Measurements from ENCODE around the gene MICU1. TPM values are rescaled to one million over a fixed set of nuclear protein-coding genes. Genes with fewer than 3 reads are reported as not detected.

MICU1 gene
- total and polyA plus RNA-seq, 2 donors from 2014 or later: 46.3 to 89.9 TPM

DNA sequence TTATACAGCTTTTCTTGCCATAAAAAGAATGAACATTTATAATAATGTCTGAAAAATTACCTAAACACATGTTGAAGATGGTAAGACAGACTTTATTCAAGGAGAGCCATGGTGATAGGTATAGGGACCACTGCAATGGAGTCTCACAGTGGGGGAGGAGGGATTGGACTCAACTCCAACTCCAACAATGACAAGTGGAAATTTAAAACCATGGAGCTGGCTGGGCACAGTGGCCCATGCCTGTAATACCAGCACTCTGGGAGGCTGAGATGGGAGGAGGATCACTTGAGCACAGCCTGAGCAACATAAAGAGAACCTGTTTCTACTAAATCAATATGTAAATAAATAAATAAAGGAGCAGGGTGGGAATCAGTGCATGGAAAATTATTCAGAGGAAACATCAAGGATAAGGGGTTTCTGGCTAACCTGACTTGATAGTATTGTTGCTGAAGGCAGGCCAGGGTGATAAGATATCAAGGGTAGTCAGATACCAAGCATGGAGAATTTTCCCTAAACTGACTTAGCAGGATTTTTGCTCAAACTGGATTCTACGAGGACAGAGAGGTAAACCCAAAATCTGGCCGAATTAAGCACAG is 19.5 kb upstream of the MICU1 start:
- Histone ChIP-seq H3K36me3 (ENCODE audit: control insufficient read depth in 2 of 3, insufficient read depth in 3 of 3, low read length in 3 of 3) (no peaks in the 10 kb centered on the region), H3K27ac (ENCODE audit: low read depth in 2 of 2, low read length in 2 of 2) (no peak overlapping the region), H3K27me3 (ENCODE audit: control insufficient read depth, insufficient read depth, low read length) (no peaks in the 10 kb centered on the region), H3K9ac (ENCODE audit: low read length in 3 of 3) (no peak overlapping the region), H3K4me3 (ENCODE audit: low read length in 3 of 3) (no peak overlapping the region), H3K4me1 (ENCODE audit: control insufficient read depth in 2 of 3, insufficient read depth in 2 of 3, low read depth in 1 of 3, low read length in 3 of 3) (no peaks in the 10 kb centered on the region), H3K9me3 (ENCODE audit: control insufficient read depth in 2 of 3, insufficient read depth in 1 of 3, low read length in 3 of 3) (no peaks in the 10 kb centered on the region)
- intact Hi-C loops (cut with DNase I): no loop called here
- DNase-seq (no peak), FAIRE-seq (no peak)
- TF ChIP-seq, protein P1, sequence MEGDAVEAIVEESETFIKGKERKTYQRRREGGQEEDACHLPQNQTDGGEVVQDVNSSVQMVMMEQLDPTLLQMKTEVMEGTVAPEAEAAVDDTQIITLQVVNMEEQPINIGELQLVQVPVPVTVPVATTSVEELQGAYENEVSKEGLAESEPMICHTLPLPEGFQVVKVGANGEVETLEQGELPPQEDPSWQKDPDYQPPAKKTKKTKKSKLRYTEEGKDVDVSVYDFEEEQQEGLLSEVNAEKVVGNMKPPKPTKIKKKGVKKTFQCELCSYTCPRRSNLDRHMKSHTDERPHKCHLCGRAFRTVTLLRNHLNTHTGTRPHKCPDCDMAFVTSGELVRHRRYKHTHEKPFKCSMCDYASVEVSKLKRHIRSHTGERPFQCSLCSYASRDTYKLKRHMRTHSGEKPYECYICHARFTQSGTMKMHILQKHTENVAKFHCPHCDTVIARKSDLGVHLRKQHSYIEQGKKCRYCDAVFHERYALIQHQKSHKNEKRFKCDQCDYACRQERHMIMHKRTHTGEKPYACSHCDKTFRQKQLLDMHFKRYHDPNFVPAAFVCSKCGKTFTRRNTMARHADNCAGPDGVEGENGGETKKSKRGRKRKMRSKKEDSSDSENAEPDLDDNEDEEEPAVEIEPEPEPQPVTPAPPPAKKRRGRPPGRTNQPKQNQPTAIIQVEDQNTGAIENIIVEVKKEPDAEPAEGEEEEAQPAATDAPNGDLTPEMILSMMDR (IDR thresholded peaks at IDR 0.05; ENCODE audit: borderline replicate concordance, extremely low read depth, insufficient read depth): no peak

DNA sequence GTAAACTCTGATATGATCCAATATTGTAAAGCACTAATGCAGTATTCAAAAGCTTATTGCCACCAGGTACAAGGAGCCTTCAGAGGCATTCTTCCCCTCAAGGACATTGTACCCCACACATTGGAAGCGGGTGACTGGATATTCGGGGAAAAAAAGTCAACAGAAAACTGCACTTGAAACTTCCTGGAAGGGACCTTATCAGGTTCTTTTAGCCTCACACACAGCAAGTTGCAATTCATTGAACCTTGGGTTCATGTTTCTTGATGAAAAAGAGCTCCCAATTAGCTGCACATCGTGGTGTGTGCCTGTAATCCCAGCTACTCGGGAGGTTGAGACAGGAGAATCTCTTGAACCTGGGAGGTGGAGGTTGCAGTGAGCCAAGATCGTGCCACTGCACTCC is 16.4 kb upstream of the MICU1 start:
- Histone ChIP-seq H3K4me3 (ENCODE audit: low read length in 3 of 3) (no peak overlapping the region), H3K4me1 (ENCODE audit: control insufficient read depth in 2 of 3, insufficient read depth in 2 of 3, low read depth in 1 of 3, low read length in 3 of 3) (no peaks in the 10 kb centered on the region), H3K36me3 (ENCODE audit: control insufficient read depth in 2 of 3, insufficient read depth in 3 of 3, low read length in 3 of 3) (no peaks in the 10 kb centered on the region), H3K27ac (ENCODE audit: low read depth in 2 of 2, low read length in 2 of 2) (no peak overlapping the region), H3K9me3 (ENCODE audit: control insufficient read depth in 2 of 3, insufficient read depth in 1 of 3, low read length in 3 of 3) (no peaks in the 10 kb centered on the region), H3K27me3 (ENCODE audit: control insufficient read depth, insufficient read depth, low read length) (no peaks in the 10 kb centered on the region), H3K9ac (ENCODE audit: low read length in 3 of 3) (no peak overlapping the region)
- DNase-seq: no peak
- intact Hi-C loops (cut with DNase I): no loop called here
- TF ChIP-seq, protein P1 (IDR thresholded peaks at IDR 0.05; ENCODE audit: borderline replicate concordance, extremely low read depth, insufficient read depth): no peak
- FAIRE-seq: no peak

DNA sequence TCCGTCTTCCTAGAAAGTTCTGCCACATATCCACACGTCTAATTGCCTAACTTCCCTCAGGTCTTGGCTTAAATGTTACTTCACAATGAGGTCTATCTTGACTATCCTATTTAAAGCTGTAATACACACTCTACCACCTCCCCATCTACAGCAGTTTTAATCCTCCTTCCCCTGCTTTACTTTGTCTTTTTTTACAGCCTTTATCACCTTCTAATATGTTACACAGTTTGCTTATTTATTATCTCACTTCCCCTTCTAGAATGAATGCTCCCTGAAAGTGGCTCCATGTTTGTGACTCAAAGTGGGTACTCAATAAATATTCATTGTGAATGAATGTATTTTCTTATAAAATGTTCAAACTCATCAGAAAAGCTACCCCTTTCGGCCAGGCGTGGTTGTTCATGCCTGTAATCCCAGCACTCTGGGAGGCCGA is 13.6 kb upstream of the MICU1 start:
- H3K4me3 ChIP-seq (ENCODE audit: low read length in 3 of 3): no peak overlapping the region
- no peaks in the 10 kb centered on the region for H3K9me3 ChIP-seq (ENCODE audit: control insufficient read depth in 2 of 3, insufficient read depth in 1 of 3, low read length in 3 of 3)
- intact Hi-C loops (cut with DNase I): no loop called here
- FAIRE-seq (no peak), DNase-seq (no peak)
- H3K27ac ChIP-seq (ENCODE audit: low read depth in 2 of 2, low read length in 2 of 2): no peak overlapping the region
- no peak overlapping the region for H3K9ac ChIP-seq (ENCODE audit: low read length in 3 of 3)
- no peaks in the 10 kb centered on the region for H3K27me3 ChIP-seq (ENCODE audit: control insufficient read depth, insufficient read depth, low read length)
- TF ChIP-seq, protein P1 (IDR thresholded peaks at IDR 0.05; ENCODE audit: borderline replicate concordance, extremely low read depth, insufficient read depth): no peak
- H3K4me1 ChIP-seq (ENCODE audit: control insufficient read depth in 2 of 3, insufficient read depth in 2 of 3, low read depth in 1 of 3, low read length in 3 of 3): no peaks in the 10 kb centered on the region
- H3K36me3 ChIP-seq (ENCODE audit: control insufficient read depth in 2 of 3, insufficient read depth in 3 of 3, low read length in 3 of 3): no peaks in the 10 kb centered on the region

Measured in kidney (tissue), 14 donors.